Activated naive CD4-positive, alpha-beta T cell treated with anti-CD3 and anti-CD28 coated beads, Interleukin-2, amount 50 U/mL, for 24 hours (primary cell): ENCODE data around the gene CLRN1.

Experiments
- H3K27ac Mint-ChIP-seq: one replicate; pipeline ENCODE4 v1.8.0; 2021; ENCODE audit warnings: mild to moderate bottlenecking, mixed read lengths
- H3K27me3 Mint-ChIP-seq: one replicate; pipeline ENCODE4 v1.8.0; 2021; ENCODE audit warnings: mixed read lengths
- H3K36me3 Mint-ChIP-seq: one replicate; pipeline ENCODE4 v1.8.0; 2021; ENCODE audit warnings: mixed read lengths
- H3K4me1 Mint-ChIP-seq: one replicate; pipeline ENCODE4 v1.8.0; 2021; ENCODE audit warnings: mixed read lengths
- H3K4me3 Mint-ChIP-seq: one replicate; pipeline ENCODE4 v1.8.0; 2021; ENCODE audit warnings: mild to moderate bottlenecking, mixed read lengths
- H3K9me3 Mint-ChIP-seq: one replicate; pipeline ENCODE4 v1.8.0; 2021; ENCODE audit warnings: mixed read lengths

CLRN1 gene

GRCh38 chr3:150911771-150912170 is 60.8 kb downstream of the CLRN1 start:
- H3K4me3 Mint-ChIP-seq = no peak overlapping the region
- H3K9me3 Mint-ChIP-seq = no peaks in the 10 kb centered on the region
- no peak overlapping the region for H3K27ac Mint-ChIP-seq
- H3K27me3 Mint-ChIP-seq = peaks cover 13% of the 10 kb centered on the region
- H3K4me1 Mint-ChIP-seq = no peaks in the 10 kb centered on the region
- H3K36me3 Mint-ChIP-seq = no peaks in the 10 kb centered on the region

- Mint-ChIP-seq H3K27ac (no peak overlapping the region), H3K4me3 (no peak overlapping the region), H3K27me3 (peaks cover 22% of the 10 kb centered on the region), H3K36me3 (no peaks in the 10 kb centered on the region), H3K4me1 (no peaks in the 10 kb centered on the region), H3K9me3 (no peaks in the 10 kb centered on the region)
Measured at GRCh38 chr3:150906461-150906860, 66.1 kb downstream of the CLRN1 start.

- no peak overlapping the region for H3K27ac Mint-ChIP-seq
- no peaks in the 10 kb centered on the region for H3K4me1 Mint-ChIP-seq
- H3K4me3 Mint-ChIP-seq = no peak overlapping the region
- no peaks in the 10 kb centered on the region for H3K36me3 Mint-ChIP-seq
- no peaks in the 10 kb centered on the region for H3K9me3 Mint-ChIP-seq
- H3K27me3 Mint-ChIP-seq = peaks cover 22% of the 10 kb centered on the region
Measured at GRCh38 chr3:150905746-150906145, 66.8 kb downstream of the CLRN1 start.

GRCh38 chr3:150905339-150905738 is 67.2 kb downstream of the CLRN1 start, which contains the start of gene MINDY4B:
MINDY4B (minus strand) TSS chr3:150905439; CDS start chr3:150905439, 0 bp downstream.
- Mint-ChIP-seq H3K27me3 (peaks cover 20% of the 10 kb centered on the region), H3K4me1 (no peaks in the 10 kb centered on the region), H3K36me3 (no peaks in the 10 kb centered on the region), H3K27ac (no peak within 1 kb of the TSS), H3K4me3 (no peak within 1 kb of the TSS), H3K9me3 (no peaks in the 10 kb centered on the region)

GRCh38 chr3:150902988-150903387 is 69.5 kb downstream of the CLRN1 start:
- H3K4me1 Mint-ChIP-seq = no peaks in the 10 kb centered on the region
- no peak overlapping the region for H3K27ac Mint-ChIP-seq
- peaks cover 16% of the 10 kb centered on the region for H3K27me3 Mint-ChIP-seq
- H3K36me3 Mint-ChIP-seq = no peaks in the 10 kb centered on the region
- H3K4me3 Mint-ChIP-seq = no peak overlapping the region
- no peaks in the 10 kb centered on the region for H3K9me3 Mint-ChIP-seq

- H3K27me3 Mint-ChIP-seq = peaks cover 10% of the 10 kb centered on the region
- H3K36me3 Mint-ChIP-seq = no peaks in the 10 kb centered on the region
- no peaks in the 10 kb centered on the region for H3K9me3 Mint-ChIP-seq
- no peak overlapping the region for H3K4me3 Mint-ChIP-seq
- no peak overlapping the region for H3K27ac Mint-ChIP-seq
- no peaks in the 10 kb centered on the region for H3K4me1 Mint-ChIP-seq
Measured at GRCh38 chr3:150901793-150902192, 70.7 kb downstream of the CLRN1 start.

GRCh38 chr3:150899141-150899540 is 73.4 kb downstream of the CLRN1 start:
- no peaks in the 10 kb centered on the region for H3K36me3 Mint-ChIP-seq
- H3K4me3 Mint-ChIP-seq = no peak overlapping the region
- H3K4me1 Mint-ChIP-seq = no peaks in the 10 kb centered on the region
- no peaks in the 10 kb centered on the region for H3K9me3 Mint-ChIP-seq
- peaks cover 5% of the 10 kb centered on the region for H3K27me3 Mint-ChIP-seq
- no peak overlapping the region for H3K27ac Mint-ChIP-seq

GRCh38 chr3:150898046-150898754 is 74.3 kb downstream of the CLRN1 start:
- Mint-ChIP-seq H3K27me3 (peaks cover 1% of the 10 kb centered on the region), H3K27ac (no peak overlapping the region), H3K4me3 (no peak overlapping the region), H3K4me1 (no peaks in the 10 kb centered on the region), H3K36me3 (no peaks in the 10 kb centered on the region), H3K9me3 (no peaks in the 10 kb centered on the region)

GRCh38 chr3:150897592-150897991 is 74.9 kb downstream of the CLRN1 start:
- no peaks in the 10 kb centered on the region for H3K36me3 Mint-ChIP-seq
- H3K27ac Mint-ChIP-seq = no peak overlapping the region
- no peak overlapping the region for H3K4me3 Mint-ChIP-seq
- H3K27me3 Mint-ChIP-seq = no peaks in the 10 kb centered on the region
- H3K9me3 Mint-ChIP-seq = no peaks in the 10 kb centered on the region
- H3K4me1 Mint-ChIP-seq = no peaks in the 10 kb centered on the region

- peaks cover 2% of the 10 kb centered on the region for H3K27me3 Mint-ChIP-seq
- no peaks in the 10 kb centered on the region for H3K4me1 Mint-ChIP-seq
- no peak overlapping the region for H3K27ac Mint-ChIP-seq
- H3K4me3 Mint-ChIP-seq = no peak overlapping the region
- H3K36me3 Mint-ChIP-seq = peaks cover 2% of the 10 kb centered on the region
- no peaks in the 10 kb centered on the region for H3K9me3 Mint-ChIP-seq
Measured at GRCh38 chr3:150890831-150891230, 81.7 kb downstream of the CLRN1 start.

GRCh38 chr3:150890295-150890694 is 82.2 kb downstream of the CLRN1 start:
- H3K9me3 Mint-ChIP-seq = no peaks in the 10 kb centered on the region
- no peaks in the 10 kb centered on the region for H3K4me1 Mint-ChIP-seq
- peaks cover 7% of the 10 kb centered on the region for H3K27me3 Mint-ChIP-seq
- H3K27ac Mint-ChIP-seq = no peak overlapping the region
- no peak overlapping the region for H3K4me3 Mint-ChIP-seq
- peaks cover 2% of the 10 kb centered on the region for H3K36me3 Mint-ChIP-seq

- Mint-ChIP-seq H3K4me1 (no peaks in the 10 kb centered on the region), H3K27ac (no peak overlapping the region), H3K27me3 (peaks cover 8% of the 10 kb centered on the region), H3K36me3 (peaks cover 2% of the 10 kb centered on the region), H3K9me3 (no peaks in the 10 kb centered on the region), H3K4me3 (no peak overlapping the region)
Measured at GRCh38 chr3:150889106-150889505, 83.4 kb downstream of the CLRN1 start.

- peaks cover 8% of the 10 kb centered on the region for H3K27me3 Mint-ChIP-seq
- no peaks in the 10 kb centered on the region for H3K4me1 Mint-ChIP-seq
- H3K36me3 Mint-ChIP-seq = peaks cover 2% of the 10 kb centered on the region
- H3K4me3 Mint-ChIP-seq = no peak overlapping the region
- no peak overlapping the region for H3K27ac Mint-ChIP-seq
- H3K9me3 Mint-ChIP-seq = no peaks in the 10 kb centered on the region
Measured at GRCh38 chr3:150887031-150887430, 85.5 kb downstream of the CLRN1 start.

- Mint-ChIP-seq H3K4me3 (no peak overlapping the region), H3K9me3 (no peaks in the 10 kb centered on the region), H3K27me3 (peaks cover 8% of the 10 kb centered on the region), H3K27ac (no peak overlapping the region), H3K4me1 (no peaks in the 10 kb centered on the region), H3K36me3 (peaks cover 2% of the 10 kb centered on the region)
Measured at GRCh38 chr3:150885535-150885934, 87.0 kb downstream of the CLRN1 start.

GRCh38 chr3:150878996-150879575 is 93.4 kb downstream of the CLRN1 start:
- Mint-ChIP-seq H3K4me1 (no peaks in the 10 kb centered on the region), H3K27ac (no peak overlapping the region), H3K27me3 (no peaks in the 10 kb centered on the region), H3K36me3 (no peaks in the 10 kb centered on the region), H3K4me3 (no peak overlapping the region), H3K9me3 (no peaks in the 10 kb centered on the region)

- Mint-ChIP-seq H3K4me3 (no peak overlapping the region), H3K27ac (no peak overlapping the region), H3K36me3 (no peaks in the 10 kb centered on the region), H3K4me1 (no peaks in the 10 kb centered on the region), H3K27me3 (no peaks in the 10 kb centered on the region), H3K9me3 (no peaks in the 10 kb centered on the region)
Measured at GRCh38 chr3:150878290-150878689, 94.2 kb downstream of the CLRN1 start.

- no peaks in the 10 kb centered on the region for H3K4me1 Mint-ChIP-seq
- no peak overlapping the region for H3K27ac Mint-ChIP-seq
- H3K36me3 Mint-ChIP-seq = no peaks in the 10 kb centered on the region
- no peaks in the 10 kb centered on the region for H3K9me3 Mint-ChIP-seq
- no peak overlapping the region for H3K4me3 Mint-ChIP-seq
- H3K27me3 Mint-ChIP-seq = no peaks in the 10 kb centered on the region
Measured at GRCh38 chr3:150877303-150877702, 95.2 kb downstream of the CLRN1 start.
